SU-DHL-6 (cell line): ENCODE data around the gene MAPK12.

ENCODE experiments used
- H2AFZ ChIP-seq: fragments of 200-600 bp; sonication (generic); 2 replicates; pipeline ENCODE4 v1.6.1; 2014; ENCODE audit warnings: low read depth, mild to moderate bottlenecking, moderate library complexity, mixed read lengths, antibody characterized with exemption, low read length; ENCODE audit not compliant: severe bottlenecking
- H3F3A ChIP-seq: fragments of 200-600 bp; shearing (Covaris generic); 2 replicates; pipeline ENCODE4 v1.6.0; 2016; ENCODE audit warnings: antibody characterized with exemption, mild to moderate bottlenecking; ENCODE audit not compliant: insufficient read depth
- H3K27ac ChIP-seq: fragments of 200-600 bp; sonication (generic); 2 replicates; pipeline ENCODE4 v1.5.1; 2016; ENCODE audit warnings: low read depth, mild to moderate bottlenecking, low read length, moderate library complexity, mixed read lengths
- H3K27me3 ChIP-seq: fragments of 200-600 bp; sonication (generic), shearing (Covaris generic); 2 replicates; pipeline ENCODE4 v1.6.0; 2014; ENCODE audit warnings: mild to moderate bottlenecking, low read length
- H3K36me3 ChIP-seq: fragments of 200-600 bp; sonication (generic); 2 replicates; pipeline ENCODE4 v1.6.1; 2014; ENCODE audit warnings: mild to moderate bottlenecking, low read length, mixed read lengths
- H3K4me2 ChIP-seq: fragments of 300-600, 200-600 bp; shearing (Covaris generic), sonication (generic); 2 replicates; pipeline ENCODE4 v1.6.0; 2014; ENCODE audit warnings: low read length, low read depth, mild to moderate bottlenecking; ENCODE audit not compliant: poor library complexity, severe bottlenecking
- H3K4me3 ChIP-seq: fragments of 200-600 bp; sonication (generic); 2 replicates; pipeline ENCODE4 v1.5.1; 2014; ENCODE audit warnings: antibody characterized with exemption, low read length, mild to moderate bottlenecking, mixed read lengths; ENCODE audit not compliant: insufficient read depth, poor library complexity, severe bottlenecking
- H3K79me2 ChIP-seq: fragments of 200-600 bp; sonication (generic); 2 replicates; pipeline ENCODE4 v1.6.1; 2014; ENCODE audit warnings: mild to moderate bottlenecking, low read length, moderate library complexity; ENCODE audit not compliant: insufficient read depth
- H3K9ac ChIP-seq: fragments of 200-600 bp; sonication (generic); 2 replicates; pipeline ENCODE4 v1.7.0; 2014; ENCODE audit warnings: mild to moderate bottlenecking, low read length
- H3K9me2 ChIP-seq: fragments of 200-600 bp; sonication (generic); replicated peaks from 2 replicates; pipeline ENCODE4 v1.6.1; 2014; ENCODE audit warnings: low read length; ENCODE audit not compliant: insufficient read depth
- H3K9me3 ChIP-seq: fragments of 200-600 bp; sonication (generic); 2 replicates; pipeline ENCODE4 v1.6.1; 2014; ENCODE audit warnings: low read length, mixed read lengths; ENCODE audit not compliant: insufficient read depth
- H4K20me1 ChIP-seq: fragments of 200-600 bp; sonication (generic); 2 replicates; pipeline ENCODE4 v1.6.1; 2014; ENCODE audit warnings: low read depth, mild to moderate bottlenecking, antibody characterized with exemption, low read length, moderate library complexity, mixed read lengths
- CTCF ChIP-seq: fragments of 200-600 bp; sonication (generic); IDR thresholded peaks from one replicate; pipeline ENCODE4 v1.5.1; 2017; ENCODE audit warnings: antibody characterized with exemption, mild to moderate bottlenecking, low read length, moderate library complexity; ENCODE audit not compliant: insufficient read depth, poor library complexity, severe bottlenecking
- EZH2phosphoT487 ChIP-seq: fragments of 200-600 bp; sonication (generic), shearing (Covaris generic); conservative IDR thresholded peaks from 2 replicates; pipeline ENCODE4 v1.6.1; 2018; ENCODE audit warnings: mild to moderate bottlenecking, antibody characterized with exemption, low read length, moderate library complexity, mixed read lengths

MAPK12 gene

GRCh38 chr22:50280022-50280707, 18.7 kb upstream of the MAPK12 start:
- TF ChIP-seq EZH2phosphoT487 = no peak
- TF ChIP-seq CTCF = no peak
- Histone ChIP-seq H3K4me2 (no peak overlapping the region), H3K9me2 (no peaks in the 10 kb centered on the region), H4K20me1 (no peaks in the 10 kb centered on the region), H3K9me3 (no peaks in the 10 kb centered on the region), H3K79me2 (no peaks in the 10 kb centered on the region), H3K27ac (no peak overlapping the region), H3K9ac (no peak overlapping the region), H3F3A (peaks cover 10% of the 10 kb centered on the region), H2AFZ (no peak overlapping the region), H3K4me3 (no peak overlapping the region), H3K27me3 (no peaks in the 10 kb centered on the region), H3K36me3 (no peaks in the 10 kb centered on the region)

- no peak overlapping the region for H2AFZ ChIP-seq
- H3K27ac ChIP-seq = no peak overlapping the region
Observed at GRCh38 chr22:50278956-50279619, 17.6 kb upstream of the MAPK12 start.

GRCh38 chr22:50278461-50278860, 17.0 kb upstream of the MAPK12 start:
- Histone ChIP-seq H3K27ac (no peak overlapping the region), H3K36me3 (no peaks in the 10 kb centered on the region)

More at GRCh38 chr22:50278956-50279619, 17.6 kb upstream of the MAPK12 start:
- no peaks in the 10 kb centered on the region for H3K9me3 ChIP-seq
- H3F3A ChIP-seq = peaks cover 12% of the 10 kb centered on the region
- no peak overlapping the region for H3K4me2 ChIP-seq
- no peaks in the 10 kb centered on the region for H4K20me1 ChIP-seq
- no peak overlapping the region for H3K9ac ChIP-seq
- H3K9me2 ChIP-seq = no peaks in the 10 kb centered on the region
- H3K36me3 ChIP-seq = no peaks in the 10 kb centered on the region
- H3K27me3 ChIP-seq = no peaks in the 10 kb centered on the region
- TF ChIP-seq CTCF = no peak
- no peak for TF ChIP-seq EZH2phosphoT487
- H3K4me3 ChIP-seq = no peak overlapping the region
- no peaks in the 10 kb centered on the region for H3K79me2 ChIP-seq

More at GRCh38 chr22:50278461-50278860, 17.0 kb upstream of the MAPK12 start:
- H4K20me1 ChIP-seq = no peaks in the 10 kb centered on the region
- H3K79me2 ChIP-seq = no peaks in the 10 kb centered on the region
- no peak overlapping the region for H3K4me2 ChIP-seq
- H2AFZ ChIP-seq = no peak overlapping the region
- H3K9me3 ChIP-seq = no peaks in the 10 kb centered on the region
- no peaks in the 10 kb centered on the region for H3K9me2 ChIP-seq
- no peak overlapping the region for H3K4me3 ChIP-seq
- H3K9ac ChIP-seq = no peak overlapping the region
- no peaks in the 10 kb centered on the region for H3K27me3 ChIP-seq
- H3F3A ChIP-seq = peaks cover 14% of the 10 kb centered on the region
- TF ChIP-seq EZH2phosphoT487 = no peak
- no peak for TF ChIP-seq CTCF
